ENCODE data around the gene PID1.

The PID1 gene

GRCh38 chr2:229174794-229175496 is 96.1 kb downstream of the PID1 start:
- in situ Hi-C loops (cut with HindIII; ENCODE audit: low sequenced_read_pairs), result no loop called here

GRCh38 chr2:229173825-229174359 is 97.2 kb downstream of the PID1 start:
- in situ Hi-C loops (cut with HindIII; ENCODE audit: low sequenced_read_pairs), result no loop called here

- in situ Hi-C loops (cut with HindIII; ENCODE audit: low sequenced_read_pairs), result no loop called here
Observed at GRCh38 chr2:229170916-229171315, 100.2 kb downstream of the PID1 start.

- in situ Hi-C loops (cut with HindIII; ENCODE audit: low sequenced_read_pairs), result no loop called here
Observed at GRCh38 chr2:229170171-229170570, 100.9 kb downstream of the PID1 start.

GRCh38 chr2:229169751-229170150 is 101.3 kb downstream of the PID1 start:
- in situ Hi-C loops (cut with HindIII; ENCODE audit: low sequenced_read_pairs), result no loop called here

DNA sequence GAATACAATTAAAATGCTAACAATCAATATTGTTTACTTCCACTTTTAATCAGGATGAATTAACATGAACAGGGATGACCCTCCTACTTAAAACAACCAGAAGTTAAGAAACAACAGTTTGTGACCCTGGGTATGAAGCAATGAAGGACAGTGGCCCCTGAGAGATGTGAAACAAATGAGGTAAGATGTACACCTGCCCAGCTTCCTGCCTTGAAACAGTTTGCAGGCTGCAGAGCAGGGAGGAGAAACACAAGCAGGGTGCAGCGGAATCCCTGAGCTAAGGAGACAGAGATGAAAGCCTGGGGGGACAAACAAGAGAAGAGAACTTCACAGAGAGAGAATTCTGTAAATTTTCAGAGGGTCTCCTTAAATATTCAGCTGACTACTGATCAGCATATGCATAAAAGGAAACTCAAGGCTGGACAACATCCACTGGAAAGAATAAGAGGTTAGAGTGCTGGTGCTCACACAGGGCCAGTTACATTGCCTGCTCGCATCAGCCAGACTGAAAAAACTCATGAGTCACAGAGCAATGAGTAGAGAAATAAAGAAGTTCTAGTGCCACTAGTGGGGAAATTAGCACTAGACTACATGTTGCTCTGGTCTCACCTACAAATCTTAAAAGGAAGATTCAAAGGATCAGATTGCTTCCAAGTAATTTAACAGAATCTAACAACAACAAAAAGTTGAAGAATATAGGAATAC is 106.4 kb downstream of the PID1 start:
- in situ Hi-C loops (cut with HindIII; ENCODE audit: low sequenced_read_pairs), result no loop called here

- in situ Hi-C loops (cut with HindIII; ENCODE audit: low sequenced_read_pairs), result no loop called here
Observed at GRCh38 chr2:229163893-229164292, 107.2 kb downstream of the PID1 start.

DNA sequence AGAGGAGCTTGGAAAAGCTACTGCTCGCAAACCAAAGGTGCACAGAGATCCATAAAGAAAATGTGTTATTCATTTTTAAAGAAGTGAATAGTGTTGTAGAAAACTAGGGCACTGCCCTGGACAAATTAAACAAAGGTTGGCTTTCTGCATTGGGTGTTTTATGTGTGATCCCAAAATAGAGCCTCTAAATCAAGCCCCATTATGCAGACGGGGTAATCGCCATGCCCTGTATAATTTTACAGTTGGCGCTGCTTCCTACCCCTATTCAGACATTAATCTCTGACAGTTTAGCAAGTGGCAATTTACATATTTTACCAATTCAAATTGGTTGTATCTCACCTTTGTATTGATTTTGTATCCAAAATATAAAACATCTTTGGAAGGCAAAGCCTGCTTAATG is 109.1 kb downstream of the PID1 start:
- in situ Hi-C loops (cut with HindIII; ENCODE audit: low sequenced_read_pairs), result no loop called here

DNA sequence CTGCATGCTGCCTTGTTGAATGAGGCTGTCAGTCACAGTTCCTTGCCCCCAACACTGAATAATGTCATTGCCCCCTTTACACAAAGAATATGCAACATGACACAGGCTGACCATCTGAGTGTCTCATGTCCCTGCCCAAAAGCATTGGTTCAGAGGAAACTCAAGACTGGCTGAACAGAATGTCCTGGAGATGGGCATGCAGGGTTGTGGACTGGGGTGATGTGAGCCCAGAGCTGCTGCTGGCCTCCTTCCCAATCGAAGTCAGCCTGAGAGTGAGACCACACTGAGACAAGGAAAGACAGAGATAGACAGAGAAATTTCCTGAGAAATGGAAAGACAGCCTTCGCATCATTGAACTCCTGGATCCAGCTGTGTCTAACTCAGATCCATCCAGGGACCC is 110.1 kb downstream of the PID1 start:
- in situ Hi-C loops (cut with HindIII; ENCODE audit: low sequenced_read_pairs), result no loop called here

GRCh38 chr2:229160180-229160579 is 110.9 kb downstream of the PID1 start:
- in situ Hi-C loops (cut with HindIII; ENCODE audit: low sequenced_read_pairs), result no loop called here

DNA sequence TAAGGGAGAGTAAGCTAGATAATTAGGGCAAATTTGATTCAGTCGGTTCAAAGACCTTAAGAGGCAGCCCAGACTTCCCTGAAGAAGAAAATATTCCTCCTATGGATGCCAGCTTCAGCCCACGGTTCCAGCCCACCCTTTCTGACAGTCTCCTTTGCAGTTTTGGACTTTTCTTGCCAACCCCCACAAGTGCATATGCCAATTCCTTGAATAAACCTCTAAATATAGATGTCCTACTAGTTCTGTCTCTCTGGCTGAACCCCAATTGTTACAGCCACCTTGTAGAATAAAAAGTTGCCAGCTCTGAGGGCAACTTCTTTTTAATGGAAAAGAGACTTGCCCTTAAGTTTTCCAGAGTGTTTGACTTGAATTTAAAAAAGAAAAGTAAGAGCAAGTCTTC is 111.7 kb downstream of the PID1 start:
- in situ Hi-C loops (cut with HindIII; ENCODE audit: low sequenced_read_pairs), result no loop called here

GRCh38 chr2:229154381-229154780 is 116.7 kb downstream of the PID1 start:
- in situ Hi-C loops (cut with HindIII; ENCODE audit: low sequenced_read_pairs), result no loop called here

- in situ Hi-C loops (cut with HindIII; ENCODE audit: low sequenced_read_pairs), result no loop called here
Observed at GRCh38 chr2:229153951-229154350, 117.1 kb downstream of the PID1 start.

GRCh38 chr2:229153267-229153666 is 117.8 kb downstream of the PID1 start:
- in situ Hi-C loops (cut with HindIII; ENCODE audit: low sequenced_read_pairs), result no loop called here

DNA sequence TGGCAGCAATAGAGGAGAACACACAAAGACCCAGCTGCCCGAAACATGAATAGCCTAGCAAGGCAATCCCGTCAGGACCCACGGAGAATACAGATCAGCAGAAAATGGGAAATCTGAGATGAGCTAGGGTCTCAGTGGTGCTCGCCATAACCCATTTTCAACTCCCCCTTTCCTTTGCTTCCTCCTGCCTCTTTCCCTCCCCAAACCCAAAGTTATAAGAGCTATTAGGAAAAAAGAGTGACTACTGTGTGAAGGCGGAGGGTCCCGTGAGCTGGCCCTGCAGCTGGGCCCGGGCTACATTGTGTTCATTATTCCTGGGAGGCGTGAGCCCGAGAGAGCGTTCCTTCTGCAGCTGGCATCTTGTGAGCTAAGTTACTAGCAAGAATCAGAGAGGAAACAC is 118.4 kb downstream of the PID1 start:
- in situ Hi-C loops (cut with HindIII; ENCODE audit: low sequenced_read_pairs), result no loop called here

- in situ Hi-C loops (cut with HindIII; ENCODE audit: low sequenced_read_pairs), result no loop called here
Observed at GRCh38 chr2:229150317-229150716, 120.8 kb downstream of the PID1 start.

- in situ Hi-C loops (cut with HindIII; ENCODE audit: low sequenced_read_pairs), result no loop called here
Observed at GRCh38 chr2:229141424-229142025, 129.6 kb downstream of the PID1 start.

- in situ Hi-C loops (cut with HindIII; ENCODE audit: low sequenced_read_pairs), result loop anchor here (10.0 kb wide), 1 partner anchor 467 kb away; no protein-coding TSS in a partner anchor
Observed at GRCh38 chr2:229137639-229138038, 133.4 kb downstream of the PID1 start.

DNA sequence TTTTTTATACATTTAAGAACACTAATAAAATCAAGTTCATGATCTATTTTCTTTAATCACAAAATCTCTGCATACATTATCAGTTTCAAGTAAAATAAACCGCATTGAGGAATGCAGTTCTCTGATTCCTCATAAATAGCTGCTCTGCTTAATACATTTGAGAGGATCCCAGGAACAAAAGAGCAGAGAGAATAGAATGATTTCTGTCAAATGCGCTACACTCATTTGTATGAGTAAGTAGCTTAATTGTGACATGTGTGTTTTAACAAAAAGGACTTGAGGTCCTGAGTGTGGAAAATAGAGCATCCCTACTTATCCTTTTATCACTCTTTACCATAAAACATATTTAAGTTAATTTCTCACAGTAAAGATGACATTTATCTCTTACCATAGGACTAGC is 134.0 kb downstream of the PID1 start:
- in situ Hi-C loops (cut with HindIII; ENCODE audit: low sequenced_read_pairs), result loop anchor here (10.0 kb wide), 1 partner anchor 468 kb away; no protein-coding TSS in a partner anchor

DNA sequence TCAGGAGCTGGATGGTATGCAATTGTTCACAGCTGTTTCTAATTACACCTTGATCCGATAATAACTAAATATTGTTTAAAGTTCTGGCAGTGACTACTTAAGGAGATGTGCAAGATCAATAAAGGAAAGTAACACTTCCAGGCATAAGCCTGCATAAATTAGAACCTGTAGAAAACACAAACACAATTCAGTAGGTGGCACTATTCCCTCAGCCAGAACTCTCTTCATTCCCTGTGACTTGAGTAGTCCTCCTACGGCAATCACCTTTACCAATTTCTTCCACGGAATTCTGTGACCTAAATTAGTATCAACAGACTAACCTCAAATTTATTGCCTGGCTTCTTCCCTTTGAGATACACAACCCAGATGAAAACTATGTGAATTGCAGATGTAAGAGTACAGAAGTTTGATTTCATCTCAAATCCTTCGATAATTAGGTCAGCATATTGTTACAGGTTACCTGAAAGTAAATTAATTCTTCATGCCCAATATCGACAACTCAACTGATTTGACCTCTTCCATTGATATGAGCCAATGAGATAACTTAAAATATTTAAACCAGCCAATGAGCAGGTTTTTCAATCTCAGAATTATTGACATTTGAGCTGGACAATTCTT is 137.8 kb downstream of the PID1 start:
- in situ Hi-C loops (cut with HindIII; ENCODE audit: low sequenced_read_pairs), result loop anchor here (10.0 kb wide), 1 partner anchor 472 kb away; no protein-coding TSS in a partner anchor

- in situ Hi-C loops (cut with HindIII; ENCODE audit: low sequenced_read_pairs), result loop anchor here (10.0 kb wide), 1 partner anchor 473 kb away; no protein-coding TSS in a partner anchor
Observed at GRCh38 chr2:229132236-229132635, 138.9 kb downstream of the PID1 start.

Measured in endothelial cell of hepatic sinusoid (primary cell).